Testis (tissue), 3 donors: ENCODE results near the gene FOXA1. TPM values are rescaled to one million over a fixed set of nuclear protein-coding genes. Genes with fewer than 3 reads are reported as not detected.

Experiments used
- DNase-seq: peaks from one replicate; pipeline ENCODE4 v3.0.0-alpha.2; 2019
- H3K27ac ChIP-seq, 2 donors: fragments of 200-600 bp; sonication (generic); one replicate each; pipeline ENCODE4 v1.5.1; 2019
- H3K27me3 ChIP-seq: fragments of 200-600 bp; sonication (generic); one replicate; pipeline ENCODE4 v1.5.1; 2019
- H3K36me3 ChIP-seq: fragments of 200-600 bp; sonication (generic); one replicate; pipeline ENCODE4 v1.5.1; 2017; ENCODE audit warnings: low read depth; ENCODE audit errors: missing control alignments
- H3K4me1 ChIP-seq: fragments of 200-600 bp; sonication (generic); one replicate; pipeline ENCODE4 v1.5.1; 2019
- H3K4me3 ChIP-seq, 2 donors: fragments of 200-600 bp; sonication (generic); one replicate each; pipeline ENCODE4 v1.5.1; 2017 to 2019
- H3K9me3 ChIP-seq: fragments of 200-600 bp; sonication (generic); one replicate; pipeline ENCODE4 v1.5.1; 2017
- POLR2A ChIP-seq: fragments of 450-650 bp; IDR thresholded peaks from one replicate; pipeline ENCODE4 v1.6.1; 2017; ENCODE audit warnings: antibody characterized with exemption, mild to moderate bottlenecking, moderate library complexity
- WGBS, 2 donors: methylation state at CpG; one replicate each; pipeline ENCODE4 v1.1.5; 2018; 5-methylcytosine and 5-hydroxymethylcytosine counted together
- intact Hi-C: fragments of 100-400 bp; cut with DNase I; formaldehyde crosslinking; loops from one replicate; pipeline ENCODE4 v1.15.1; 2023; ENCODE audit warnings: low total_unique reads
- polyA plus RNA-seq: library from polyadenylated mRNA; stranded (reverse); fragments of 350-450 nt; fragmentation: Illumina TruSeq; extraction: RNeasy Lipid Tissue Mini Kit (QIAGEN cat#74804); gene quantifications from one replicate; pipeline ENCODE4 v1.2.3, GENCODE V29; 2014; ENCODE audit warnings: low read depth, low replicate concordance; ENCODE audit not compliant: insufficient read depth
- total RNA-seq, 2 donors: library from RNA; depleted of rRNA; stranded (reverse); fragments of >200 nt; gene quantifications; one replicate each; pipeline ENCODE4 v1.2.3, GENCODE V29; 2016
- TF ChIP-seq, protein P1 (sequence below), 3 experiments: fragments of 450-650 bp in 2 of 3; fragments of 200-600 bp in 1 of 3; sonication (generic) in 1 of 3; IDR thresholded peaks; one replicate each; pipeline ENCODE4 v1.5.1; 2016 to 2019; ENCODE audit warnings: antibody characterized with exemption in 3 of 3, mild to moderate bottlenecking in 2 of 3, moderate library complexity in 1 of 3

FOXA1 gene
- total and polyA plus RNA-seq, 3 donors from 2014 or later, result 0.95 to 3.0 (median 2.2) TPM

DNA sequence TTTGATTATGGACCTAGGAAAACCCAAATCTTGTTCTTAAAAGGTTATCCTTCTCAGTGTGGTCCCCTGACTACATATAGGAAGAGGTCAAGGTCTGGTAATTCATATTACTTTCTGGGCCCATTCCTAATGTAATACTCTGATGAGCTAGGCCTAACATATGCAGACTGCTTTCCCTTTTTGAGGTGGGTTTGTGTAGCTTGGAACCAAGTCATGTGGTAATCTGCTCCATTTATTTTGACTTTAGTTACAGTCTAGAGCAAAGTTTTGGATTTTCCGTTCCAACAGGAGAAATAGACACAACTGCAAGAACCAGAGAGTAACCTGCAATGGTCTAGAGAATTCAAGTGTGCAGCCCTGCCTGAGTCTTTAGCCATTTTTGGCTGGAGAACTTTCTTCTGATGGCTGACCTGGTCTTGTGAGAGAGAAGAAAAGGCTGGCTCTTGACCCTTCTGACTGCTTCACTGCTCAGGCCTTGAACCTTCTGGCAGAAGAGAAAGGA is 22.9 kb upstream of the FOXA1 start:
- no peak overlapping the region for H3K4me3 ChIP-seq
- DNase-seq, result no peak
- no peak overlapping the region for H3K27ac ChIP-seq
- TF ChIP-seq POLR2A, result no peak
- TF ChIP-seq, protein P1, sequence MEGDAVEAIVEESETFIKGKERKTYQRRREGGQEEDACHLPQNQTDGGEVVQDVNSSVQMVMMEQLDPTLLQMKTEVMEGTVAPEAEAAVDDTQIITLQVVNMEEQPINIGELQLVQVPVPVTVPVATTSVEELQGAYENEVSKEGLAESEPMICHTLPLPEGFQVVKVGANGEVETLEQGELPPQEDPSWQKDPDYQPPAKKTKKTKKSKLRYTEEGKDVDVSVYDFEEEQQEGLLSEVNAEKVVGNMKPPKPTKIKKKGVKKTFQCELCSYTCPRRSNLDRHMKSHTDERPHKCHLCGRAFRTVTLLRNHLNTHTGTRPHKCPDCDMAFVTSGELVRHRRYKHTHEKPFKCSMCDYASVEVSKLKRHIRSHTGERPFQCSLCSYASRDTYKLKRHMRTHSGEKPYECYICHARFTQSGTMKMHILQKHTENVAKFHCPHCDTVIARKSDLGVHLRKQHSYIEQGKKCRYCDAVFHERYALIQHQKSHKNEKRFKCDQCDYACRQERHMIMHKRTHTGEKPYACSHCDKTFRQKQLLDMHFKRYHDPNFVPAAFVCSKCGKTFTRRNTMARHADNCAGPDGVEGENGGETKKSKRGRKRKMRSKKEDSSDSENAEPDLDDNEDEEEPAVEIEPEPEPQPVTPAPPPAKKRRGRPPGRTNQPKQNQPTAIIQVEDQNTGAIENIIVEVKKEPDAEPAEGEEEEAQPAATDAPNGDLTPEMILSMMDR (IDR thresholded peaks at IDR 0.05), result no peak
- no peaks in the 10 kb centered on the region for H3K4me1 ChIP-seq
- no peaks in the 10 kb centered on the region for H3K9me3 ChIP-seq
- intact Hi-C loops, result no loop called here
- H3K27me3 ChIP-seq, result no peaks in the 10 kb centered on the region
- 94 to 97% methylated on average over 1 of the region's 1 CpG for WGBS, 2 donors
- H3K36me3 ChIP-seq, result no peaks in the 10 kb centered on the region

DNA sequence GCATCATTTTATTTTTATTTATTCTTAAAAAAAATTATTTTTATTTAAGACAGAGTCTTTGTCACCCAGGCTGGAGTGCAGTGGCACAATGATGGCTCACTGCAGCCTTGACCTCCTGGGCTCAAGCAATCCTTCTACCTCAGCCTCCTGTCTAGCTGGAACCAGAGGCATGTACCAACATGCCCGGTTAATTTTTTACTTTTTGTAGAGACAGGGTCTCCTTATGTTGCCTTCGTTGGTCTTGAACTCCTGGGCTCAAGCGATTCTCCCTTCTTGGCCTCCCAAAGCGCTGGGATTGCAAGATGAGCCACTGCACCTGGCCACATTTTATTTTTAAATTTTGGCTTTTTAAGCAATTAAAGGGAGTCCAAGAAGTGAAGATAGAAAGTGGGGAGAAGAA is 21.8 kb upstream of the FOXA1 start:
- Histone ChIP-seq H3K4me3 (no peak overlapping the region), H3K27me3 (no peaks in the 10 kb centered on the region), H3K36me3 (no peaks in the 10 kb centered on the region), H3K27ac (no peak overlapping the region), H3K4me1 (no peaks in the 10 kb centered on the region), H3K9me3 (no peaks in the 10 kb centered on the region)
- no peak for TF ChIP-seq POLR2A
- TF ChIP-seq, protein P1 (IDR thresholded peaks at IDR 0.05), result no peak
- intact Hi-C loops, result no loop called here
- no peak for DNase-seq
- 97 to 99% methylated on average over 4 of the region's 4 CpGs for WGBS, 2 donors

DNA sequence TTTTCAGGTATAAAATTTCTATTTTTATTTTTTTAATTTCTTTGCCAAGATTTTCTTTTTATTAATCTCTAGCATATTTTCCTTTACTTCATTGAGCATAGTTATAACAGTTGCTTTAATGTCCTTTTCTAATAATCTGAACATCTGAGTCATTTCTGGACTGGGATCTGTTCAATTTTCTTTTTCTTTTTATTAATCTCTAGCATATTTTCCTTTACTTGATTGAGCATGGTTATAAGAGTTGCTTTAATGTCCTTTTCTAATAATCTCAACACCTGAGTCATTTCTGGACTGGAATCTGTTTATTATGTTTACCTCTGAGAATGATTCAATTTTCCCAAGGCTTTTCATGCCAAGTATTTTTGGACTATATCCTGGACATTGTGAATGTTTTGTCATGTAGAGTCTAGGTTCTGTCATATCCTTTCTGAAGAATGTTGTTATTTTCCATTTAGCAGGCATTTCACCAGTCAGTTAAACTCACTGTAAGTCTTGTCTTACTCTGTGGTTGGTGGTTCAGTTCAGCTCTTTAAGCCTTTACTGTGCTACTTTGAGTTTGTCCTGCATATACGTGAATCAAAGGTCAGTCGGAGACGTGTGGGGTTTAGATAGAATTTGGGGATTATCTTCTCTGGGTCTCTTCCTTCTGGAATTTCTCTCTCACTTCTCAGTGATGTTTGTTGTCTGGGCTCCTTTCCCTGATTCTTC is 20.7 kb upstream of the FOXA1 start:
- intact Hi-C loops, result no loop called here
- no peaks in the 10 kb centered on the region for H3K36me3 ChIP-seq
- H3K4me3 ChIP-seq, result no peak overlapping the region
- WGBS, 2 donors, result 96 to 97% methylated on average over 3 of the region's 3 CpGs
- no peaks in the 10 kb centered on the region for H3K27me3 ChIP-seq
- no peak overlapping the region for H3K27ac ChIP-seq
- H3K9me3 ChIP-seq, result no peaks in the 10 kb centered on the region
- H3K4me1 ChIP-seq, result no peaks in the 10 kb centered on the region
- TF ChIP-seq, protein P1 (IDR thresholded peaks at IDR 0.05), result no peak
- TF ChIP-seq POLR2A, result no peak
- DNase-seq, result no peak

DNA sequence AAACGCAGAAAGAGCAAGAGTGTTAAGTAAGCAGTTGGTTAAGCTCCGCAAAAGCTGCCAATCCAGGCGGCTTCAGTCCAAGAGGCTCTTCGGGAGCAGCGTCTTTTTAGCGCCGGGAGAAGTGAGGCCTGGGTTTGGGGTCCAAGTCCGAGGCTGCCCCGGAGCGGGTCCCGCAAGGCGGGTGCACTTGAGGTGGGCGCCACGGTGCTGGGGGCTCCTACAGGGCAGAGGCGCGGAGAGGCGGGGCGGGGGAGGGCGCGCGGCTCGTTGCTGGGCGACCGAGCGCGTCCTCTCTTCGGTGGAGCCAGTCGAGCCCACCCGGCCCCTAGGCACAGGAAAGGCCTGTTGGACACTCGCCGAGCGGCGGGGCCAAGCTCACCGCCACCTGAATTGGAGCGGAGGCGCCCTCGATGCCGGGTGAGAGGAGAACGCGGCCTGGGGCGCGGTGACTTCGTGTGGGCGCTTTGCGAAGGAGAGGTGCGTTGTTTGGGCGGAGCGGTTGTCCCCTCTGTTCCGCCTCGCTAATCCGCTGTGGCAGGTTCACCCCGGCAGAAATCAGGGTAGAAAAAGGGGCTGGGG is 16.0 kb upstream of the FOXA1 start:
- no peaks in the 10 kb centered on the region for H3K36me3 ChIP-seq
- intact Hi-C loops, result no loop called here
- H3K4me3 ChIP-seq, result peak overlapping the region; percentile 16 to 41
- 4 to 6% methylated on average over 21 to 37 of the region's 52 CpGs for WGBS, 2 donors
- TF ChIP-seq, protein P1 (IDR thresholded peaks at IDR 0.05), result no peak
- no peak for TF ChIP-seq POLR2A
- DNase-seq, result no peak
- no peaks in the 10 kb centered on the region for H3K27me3 ChIP-seq
- H3K4me1 ChIP-seq, result no peaks in the 10 kb centered on the region
- no peak overlapping the region for H3K27ac ChIP-seq
- no peaks in the 10 kb centered on the region for H3K9me3 ChIP-seq

DNA sequence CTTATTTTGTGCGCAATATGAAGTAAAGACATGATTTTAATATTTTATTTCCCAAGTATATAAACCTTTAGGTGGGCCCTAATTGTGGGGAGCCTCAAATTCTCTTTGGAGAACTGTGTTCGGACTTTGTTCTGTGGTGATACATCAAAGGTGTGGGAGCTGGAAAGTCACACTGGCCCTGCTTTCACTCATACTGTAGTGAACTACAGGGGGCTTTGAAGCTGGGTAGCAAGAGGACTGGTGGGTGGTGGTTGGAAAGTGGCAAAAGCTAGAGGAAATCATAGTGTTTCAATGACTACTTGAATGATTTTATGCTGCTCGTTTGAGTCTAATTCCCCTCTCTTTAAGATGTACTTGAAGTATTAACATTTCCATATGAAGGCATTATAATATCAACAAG is 13.6 kb upstream of the FOXA1 start:
- no peak for TF ChIP-seq POLR2A
- TF ChIP-seq, protein P1 (IDR thresholded peaks at IDR 0.05), result no peak
- Histone ChIP-seq H3K27ac (no peak overlapping the region), H3K36me3 (no peaks in the 10 kb centered on the region), H3K4me3 (no peak overlapping the region), H3K9me3 (no peaks in the 10 kb centered on the region), H3K27me3 (no peaks in the 10 kb centered on the region), H3K4me1 (no peaks in the 10 kb centered on the region)
- no peak for DNase-seq
- WGBS, 2 donors, result 79 to 81% methylated on average over 3 of the region's 3 CpGs
- intact Hi-C loops, result no loop called here
